ENCODE data around the gene WEE1.

Gene WEE1

GRCh38 chr11:9529334-9529650 is 44.2 kb upstream of the WEE1 start:
- H3K27ac ChIP-seq, result peak overlapping the region; percentile 21 to 32
- no peak for DNase-seq (ENCODE audit: low spot score)
- H3K4me3 ChIP-seq, result no peak overlapping the region
- TF ChIP-seq, protein P1, sequence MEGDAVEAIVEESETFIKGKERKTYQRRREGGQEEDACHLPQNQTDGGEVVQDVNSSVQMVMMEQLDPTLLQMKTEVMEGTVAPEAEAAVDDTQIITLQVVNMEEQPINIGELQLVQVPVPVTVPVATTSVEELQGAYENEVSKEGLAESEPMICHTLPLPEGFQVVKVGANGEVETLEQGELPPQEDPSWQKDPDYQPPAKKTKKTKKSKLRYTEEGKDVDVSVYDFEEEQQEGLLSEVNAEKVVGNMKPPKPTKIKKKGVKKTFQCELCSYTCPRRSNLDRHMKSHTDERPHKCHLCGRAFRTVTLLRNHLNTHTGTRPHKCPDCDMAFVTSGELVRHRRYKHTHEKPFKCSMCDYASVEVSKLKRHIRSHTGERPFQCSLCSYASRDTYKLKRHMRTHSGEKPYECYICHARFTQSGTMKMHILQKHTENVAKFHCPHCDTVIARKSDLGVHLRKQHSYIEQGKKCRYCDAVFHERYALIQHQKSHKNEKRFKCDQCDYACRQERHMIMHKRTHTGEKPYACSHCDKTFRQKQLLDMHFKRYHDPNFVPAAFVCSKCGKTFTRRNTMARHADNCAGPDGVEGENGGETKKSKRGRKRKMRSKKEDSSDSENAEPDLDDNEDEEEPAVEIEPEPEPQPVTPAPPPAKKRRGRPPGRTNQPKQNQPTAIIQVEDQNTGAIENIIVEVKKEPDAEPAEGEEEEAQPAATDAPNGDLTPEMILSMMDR (IDR thresholded peaks at IDR 0.05), result no peak

GRCh38 chr11:9530020-9530621 is 43.3 kb upstream of the WEE1 start:
- peak overlapping the region in 1 of 2 donors; percentile 32 for H3K27ac ChIP-seq
- DNase-seq (ENCODE audit: low spot score), result no peak
- H3K4me3 ChIP-seq, result no peak overlapping the region
- TF ChIP-seq, protein P1 (IDR thresholded peaks at IDR 0.05), result no peak

GRCh38 chr11:9530901-9531625 is 42.4 kb upstream of the WEE1 start:
- DNase-seq (ENCODE audit: low spot score), result no peak

DNA sequence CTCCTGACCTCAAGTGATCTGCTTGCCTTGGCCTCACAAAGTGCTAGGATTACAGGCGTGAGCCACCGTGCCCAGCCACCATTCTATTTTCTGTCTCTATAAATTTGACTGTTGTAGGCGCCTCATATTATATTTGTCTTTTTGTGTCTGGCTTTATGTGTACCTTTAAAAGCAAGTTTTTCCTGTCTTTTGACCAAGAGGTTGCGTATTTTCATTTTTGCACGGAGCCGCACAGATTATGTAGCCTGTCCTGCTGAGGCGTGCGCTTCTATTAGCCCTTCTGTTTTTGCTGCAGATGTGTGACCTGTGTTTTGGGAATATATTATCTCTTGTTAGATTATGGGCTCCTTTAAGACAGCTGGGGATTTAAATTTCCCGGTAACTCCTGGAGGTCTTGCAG is 40.4 kb upstream of the WEE1 start:
- no peak for DNase-seq (ENCODE audit: low spot score)
- TF ChIP-seq, protein P1 (IDR thresholded peaks at IDR 0.05), result no peak
- H3K4me3 ChIP-seq, result no peak overlapping the region
- H3K27ac ChIP-seq, result no peak overlapping the region

More at GRCh38 chr11:9530901-9531625, 42.4 kb upstream of the WEE1 start:
- Histone ChIP-seq H3K4me3 (no peak overlapping the region), H3K27ac (no peak overlapping the region)
- TF ChIP-seq, protein P1 (IDR thresholded peaks at IDR 0.05), result no peak

DNA sequence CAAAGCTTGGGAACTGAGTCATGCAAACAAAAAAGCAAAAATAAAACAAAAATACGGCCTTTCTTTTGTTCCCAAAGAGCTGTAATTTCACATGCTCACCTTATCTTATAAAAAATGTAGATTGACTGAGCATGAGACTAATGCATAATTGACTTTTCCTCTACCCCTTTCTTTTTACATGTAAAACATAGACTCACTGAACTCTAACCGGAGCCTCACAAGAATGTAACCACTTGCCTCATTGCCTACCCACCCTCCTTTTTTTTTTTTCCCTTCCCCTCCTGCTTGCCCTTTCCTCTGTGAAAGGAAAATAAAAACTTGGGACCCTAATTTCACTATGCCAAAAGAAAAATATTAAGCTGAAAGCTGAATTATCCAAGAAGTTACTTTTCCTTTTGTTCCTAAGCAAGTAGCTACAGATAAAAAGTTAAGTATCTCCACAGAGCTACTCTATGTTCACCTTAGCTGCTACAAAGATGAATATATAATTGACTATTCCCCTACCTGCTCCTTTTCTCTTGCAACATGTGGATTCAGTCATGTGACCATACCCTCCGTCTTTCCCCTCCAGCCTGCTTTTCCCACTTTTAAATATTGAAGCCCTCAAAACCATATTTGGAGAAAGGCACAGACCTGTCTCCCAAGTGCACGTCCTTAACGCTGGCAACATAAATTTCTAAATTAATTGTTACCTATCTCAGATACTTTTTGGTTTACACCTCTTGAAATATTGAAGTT is 39.6 kb upstream of the WEE1 start:
- TF ChIP-seq, protein P1 (IDR thresholded peaks at IDR 0.05), result no peak
- Histone ChIP-seq H3K4me3 (no peak overlapping the region), H3K27ac (peak overlapping the region; percentile 55 to 56)
- no peak for DNase-seq (ENCODE audit: low spot score)

DNA sequence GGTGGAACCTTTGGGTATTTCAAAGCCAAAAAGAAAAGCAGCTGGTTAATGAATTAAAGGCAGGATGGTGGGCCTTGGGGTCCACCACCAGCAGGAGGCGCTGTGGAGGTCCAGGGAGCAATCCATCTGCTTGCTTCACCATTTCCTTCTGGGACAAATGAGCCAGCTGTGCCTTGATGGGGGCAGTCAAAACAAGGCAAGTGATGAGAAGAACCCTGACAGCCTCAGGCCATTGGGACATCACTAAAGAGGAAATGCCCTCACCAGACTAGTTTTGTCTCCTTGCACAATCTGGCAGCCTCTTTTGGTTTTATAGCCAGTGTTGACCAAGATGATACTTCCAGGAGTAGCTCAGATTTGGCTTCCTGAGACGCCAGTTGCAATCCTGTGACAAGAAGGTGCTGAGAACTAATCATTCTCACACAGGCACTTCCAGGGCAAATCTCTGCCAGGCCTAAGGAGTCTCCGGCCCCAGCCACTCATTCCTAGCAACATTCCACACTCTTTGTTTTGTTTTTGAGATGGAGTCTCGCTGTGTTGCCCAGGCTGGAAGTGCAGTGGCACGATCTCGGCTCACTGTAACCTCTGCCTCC is 38.2 kb upstream of the WEE1 start:
- peak; percentile 84 for DNase-seq (ENCODE audit: low spot score)
- Histone ChIP-seq H3K4me3 (no peak overlapping the region), H3K27ac (peak overlapping the region in 1 of 2 donors; percentile 73)
- TF ChIP-seq, protein P1 (IDR thresholded peaks at IDR 0.05), result peak; percentile 30

Data from coronary artery (tissue), 2 donors.